WERI-Rb-1 (cell line): ENCODE measurements around the gene HOXA11.
A peak's percentile ranks its signal among the peaks of the same experiment; 100 is the strongest.

ENCODE experiments used
- DNase-seq: peaks from one replicate; pipeline ENCODE4 v3.0.0-alpha.2; 2020
- H3K27ac ChIP-seq: fragments of 250-450 bp; sonication (Bioruptor Pico); 2 replicates; pipeline ENCODE4 v1.5.1; 2020; ENCODE audit warnings: mild to moderate bottlenecking, moderate library complexity
- H3K27me3 ChIP-seq: fragments of 250-450 bp; sonication (Bioruptor Pico); 2 replicates; pipeline ENCODE4 v1.5.1; 2021; ENCODE audit warnings: mild to moderate bottlenecking, low read depth, moderate library complexity; ENCODE audit not compliant: insufficient read depth, severe bottlenecking
- H3K36me3 ChIP-seq: fragments of 250-450 bp; sonication (Bioruptor Pico); 2 replicates; pipeline ENCODE4 v1.5.1; 2020; ENCODE audit warnings: mild to moderate bottlenecking, moderate library complexity
- H3K4me3 ChIP-seq: 2 replicates; pipeline ENCODE4 v1.5.1; 2011; ENCODE audit warnings: low read depth, mild to moderate bottlenecking, control low read depth, low read length
- H3K9me3 ChIP-seq: fragments of 250-450 bp; sonication (Bioruptor Pico); 2 replicates; pipeline ENCODE4 v1.5.1; 2021; ENCODE audit warnings: mild to moderate bottlenecking, moderate library complexity; ENCODE audit not compliant: severe bottlenecking
- CTCF ChIP-seq: IDR thresholded peaks from 2 replicates; pipeline ENCODE4 v1.5.1; 2011; ENCODE audit warnings: low read depth, mild to moderate bottlenecking, control low read depth, inconsistent platforms, low read length

The HOXA11 gene

GRCh38 chr7:27192546-27193334 lies 7.7 kb upstream of the HOXA11 start:
- DNase-seq = no peak
- H3K27me3 ChIP-seq = peaks cover 96% of the 10 kb centered on the region
- H3K27ac ChIP-seq = no peak overlapping the region
- H3K36me3 ChIP-seq = no peaks in the 10 kb centered on the region
- TF ChIP-seq CTCF = no peak
- H3K9me3 ChIP-seq = no peaks in the 10 kb centered on the region
- peak overlapping the region; percentile 20 for H3K4me3 ChIP-seq

GRCh38 chr7:27191833-27192545 lies 7.0 kb upstream of the HOXA11 start:
- H3K4me3 ChIP-seq = peak overlapping the region; percentile 20; the same call in 1 of the 2 replicates
- H3K27me3 ChIP-seq = peaks cover 96% of the 10 kb centered on the region
- H3K36me3 ChIP-seq = no peaks in the 10 kb centered on the region
- H3K9me3 ChIP-seq = no peaks in the 10 kb centered on the region
- no peak overlapping the region for H3K27ac ChIP-seq
- no peak for TF ChIP-seq CTCF
- DNase-seq = no peak

GRCh38 chr7:27191161-27191731 lies 6.2 kb upstream of the HOXA11 start:
- H3K36me3 ChIP-seq = no peaks in the 10 kb centered on the region
- no peak for TF ChIP-seq CTCF
- no peak overlapping the region for H3K27ac ChIP-seq
- peaks cover 96% of the 10 kb centered on the region for H3K27me3 ChIP-seq
- no peaks in the 10 kb centered on the region for H3K9me3 ChIP-seq
- no peak for DNase-seq
- no peak overlapping the region for H3K4me3 ChIP-seq

- Histone ChIP-seq H3K36me3 (no peaks in the 10 kb centered on the region), H3K4me3 (no peak overlapping the region), H3K27ac (no peak overlapping the region), H3K9me3 (no peaks in the 10 kb centered on the region), H3K27me3 (peaks cover 96% of the 10 kb centered on the region)
- DNase-seq = peak; percentile 9
- TF ChIP-seq CTCF = no peak
Observed at GRCh38 chr7:27189997-27190748, 5.1 kb upstream of the HOXA11 start.

GRCh38 chr7:27189295-27189996 lies 4.4 kb upstream of the HOXA11 start:
- Histone ChIP-seq H3K9me3 (no peaks in the 10 kb centered on the region), H3K27me3 (peaks cover 98% of the 10 kb centered on the region), H3K4me3 (no peak overlapping the region), H3K36me3 (no peaks in the 10 kb centered on the region), H3K27ac (no peak overlapping the region)
- TF ChIP-seq CTCF = no peak
- peak; percentile 6 for DNase-seq
